Panc1 (cell line): ENCODE results near the gene LRP1B. TPM values are rescaled to one million over a fixed set of nuclear protein-coding genes. Genes with fewer than 3 reads are reported as not detected.

Source experiments
- ATAC-seq: fragments of 200-7000 bp; cut with Tn5 transposase; 2 replicates; pipeline ENCODE4 v1.9.1; 2020; ENCODE audit warnings: mild to moderate bottlenecking, moderate library complexity
- BruUV-seq: library from RNA; stranded (reverse); fragments of 400-500 nt; replicated peaks from 2 replicates; lab custom pipeline; 2021; lab: Mats Ljungman, UMichigan
- CTCF ChIA-PET: fragments of 300-600 bp; sonication (Branson Sonifier 250); formaldehyde crosslinking; loops from one replicate; lab custom pipeline; 2022; ENCODE audit warnings: antibody characterized with exemption; lab: Charles Lee
- POLR2A ChIA-PET: fragments of 300-600 bp; sonication (Branson Sonifier 250); formaldehyde crosslinking; loops from one replicate; lab custom pipeline; 2022; ENCODE audit warnings: antibody characterized with exemption; lab: Charles Lee
- DNase-seq: peaks from one replicate; pipeline ENCODE4 v3.0.0-alpha.2; 2010; ENCODE audit warnings: low read depth, low spot score
- H3K27ac ChIP-seq: 2 replicates; pipeline ENCODE4 v1.5.1; 2011; ENCODE audit warnings: mild to moderate bottlenecking, low read length, inconsistent platforms
- H3K27me3 ChIP-seq: fragments of 200-500 bp; sonication (Bioruptor generic); 2 replicates; pipeline ENCODE4 v1.6.0; 2014; ENCODE audit warnings: low read length, inconsistent platforms; ENCODE audit not compliant: control insufficient read depth, insufficient read depth
- H3K36me3 ChIP-seq: fragments of 200-500 bp; sonication (Bioruptor generic); 2 replicates; pipeline ENCODE4 v1.5.1; 2014; ENCODE audit warnings: inconsistent platforms, mild to moderate bottlenecking, low read length, moderate library complexity; ENCODE audit not compliant: control insufficient read depth, insufficient read depth
- H3K4me1 ChIP-seq: 2 replicates; pipeline ENCODE4 v1.5.1; 2011; ENCODE audit warnings: inconsistent platforms, mild to moderate bottlenecking, low read length, moderate library complexity; ENCODE audit not compliant: control insufficient read depth, insufficient read depth
- H3K4me3 ChIP-seq, 2 experiments: 2 replicates each; pipeline ENCODE4 v1.5.1; 2011 to 2012; ENCODE audit warnings: low read depth in 2 of 2, low read length in 2 of 2, mild to moderate bottlenecking in 2 of 2, inconsistent platforms in 1 of 2, moderate library complexity in 1 of 2
- H3K9me3 ChIP-seq: fragments of 200-500 bp; sonication (Bioruptor generic); 2 replicates; pipeline ENCODE4 v1.5.1; 2014; ENCODE audit warnings: low read depth, mild to moderate bottlenecking, inconsistent platforms, low read length, moderate library complexity; ENCODE audit not compliant: control insufficient read depth, insufficient read depth
- POLR2AphosphoS5 ChIP-seq: IDR thresholded peaks from 2 replicates; pipeline ENCODE4 v1.6.1; 2012; ENCODE audit warnings: mild to moderate bottlenecking, low read depth, low read length, moderate library complexity
- SIN3A ChIP-seq: IDR thresholded peaks from 2 replicates; pipeline ENCODE4 v1.6.1; 2012; ENCODE audit warnings: low read depth, mild to moderate bottlenecking, low read length, moderate library complexity, borderline replicate concordance; ENCODE audit not compliant: insufficient read depth
- TCF7L2 ChIP-seq: IDR thresholded peaks from 2 replicates; pipeline ENCODE4 v1.6.1; 2011; ENCODE audit warnings: mild to moderate bottlenecking, low read depth, low read length, inconsistent platforms
- in situ Hi-C: cut with HindIII; loops from 2 replicates; pipeline ENCODE4 v1.10.0; 2016; ENCODE audit warnings: low sequenced_read_pairs, low pct_unique_long_range_greater_than_20kb
- intact Hi-C: fragments of 100-400 bp; cut with micrococcal nuclease; formaldehyde crosslinking; loops from one replicate; pipeline ENCODE4 v1.10.0; 2022; ENCODE audit not compliant: unreplicated experiment
- total RNA-seq: library from RNA; stranded (reverse); gene quantifications from one replicate; pipeline ENCODE4 v1.2.1, GENCODE V29; 2021; ENCODE audit not compliant: unreplicated experiment
- TF ChIP-seq, protein P1 (sequence below): fragments of 450-650 bp; IDR thresholded peaks from 2 replicates; pipeline ENCODE4 v1.5.1; 2017; ENCODE audit warnings: mild to moderate bottlenecking
- TF ChIP-seq, protein P2 (sequence below), 2 experiments: IDR thresholded peaks; 2 replicates each; pipeline ENCODE4 v1.6.1; 2011 to 2012; ENCODE audit warnings: low read depth in 2 of 2, control low read depth in 1 of 2, low read length in 1 of 2, mild to moderate bottlenecking in 1 of 2, moderate library complexity in 1 of 2; ENCODE audit not compliant: insufficient read depth in 1 of 2

The LRP1B gene
- total RNA-seq, 1 experiment from 2014 or later = 0.54 TPM

DNA sequence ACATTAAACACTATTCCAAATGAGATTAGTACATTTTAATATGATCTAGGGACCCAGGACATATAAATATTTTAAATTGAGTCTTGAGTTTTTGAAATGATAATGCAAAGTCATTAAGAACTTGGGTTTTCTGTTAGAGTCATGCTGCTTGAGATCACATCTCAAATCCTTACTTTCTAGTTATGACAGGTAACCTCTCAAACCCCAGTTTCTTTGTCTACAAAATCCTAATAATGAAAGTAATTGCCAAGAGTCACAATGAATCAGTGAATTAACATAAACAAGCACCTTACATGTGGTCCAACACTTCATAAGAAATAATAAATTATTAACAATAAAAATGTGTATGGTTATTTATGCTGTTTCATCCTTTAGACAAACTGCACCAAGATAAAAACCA lies 607.6 kb downstream of the LRP1B start:
- H3K9me3 ChIP-seq = no peaks in the 10 kb centered on the region
- intact Hi-C loops (no loop called here), in situ Hi-C loops (no loop called here)
- no peak for ATAC-seq
- no peak overlapping the region for H3K27ac ChIP-seq
- no peak for DNase-seq
- TF ChIP-seq, protein P1, sequence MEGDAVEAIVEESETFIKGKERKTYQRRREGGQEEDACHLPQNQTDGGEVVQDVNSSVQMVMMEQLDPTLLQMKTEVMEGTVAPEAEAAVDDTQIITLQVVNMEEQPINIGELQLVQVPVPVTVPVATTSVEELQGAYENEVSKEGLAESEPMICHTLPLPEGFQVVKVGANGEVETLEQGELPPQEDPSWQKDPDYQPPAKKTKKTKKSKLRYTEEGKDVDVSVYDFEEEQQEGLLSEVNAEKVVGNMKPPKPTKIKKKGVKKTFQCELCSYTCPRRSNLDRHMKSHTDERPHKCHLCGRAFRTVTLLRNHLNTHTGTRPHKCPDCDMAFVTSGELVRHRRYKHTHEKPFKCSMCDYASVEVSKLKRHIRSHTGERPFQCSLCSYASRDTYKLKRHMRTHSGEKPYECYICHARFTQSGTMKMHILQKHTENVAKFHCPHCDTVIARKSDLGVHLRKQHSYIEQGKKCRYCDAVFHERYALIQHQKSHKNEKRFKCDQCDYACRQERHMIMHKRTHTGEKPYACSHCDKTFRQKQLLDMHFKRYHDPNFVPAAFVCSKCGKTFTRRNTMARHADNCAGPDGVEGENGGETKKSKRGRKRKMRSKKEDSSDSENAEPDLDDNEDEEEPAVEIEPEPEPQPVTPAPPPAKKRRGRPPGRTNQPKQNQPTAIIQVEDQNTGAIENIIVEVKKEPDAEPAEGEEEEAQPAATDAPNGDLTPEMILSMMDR = no peak
- no peak for TF ChIP-seq POLR2AphosphoS5
- TF ChIP-seq SIN3A = no peak
- TF ChIP-seq TCF7L2 = no peak
- TF ChIP-seq, protein P2, sequence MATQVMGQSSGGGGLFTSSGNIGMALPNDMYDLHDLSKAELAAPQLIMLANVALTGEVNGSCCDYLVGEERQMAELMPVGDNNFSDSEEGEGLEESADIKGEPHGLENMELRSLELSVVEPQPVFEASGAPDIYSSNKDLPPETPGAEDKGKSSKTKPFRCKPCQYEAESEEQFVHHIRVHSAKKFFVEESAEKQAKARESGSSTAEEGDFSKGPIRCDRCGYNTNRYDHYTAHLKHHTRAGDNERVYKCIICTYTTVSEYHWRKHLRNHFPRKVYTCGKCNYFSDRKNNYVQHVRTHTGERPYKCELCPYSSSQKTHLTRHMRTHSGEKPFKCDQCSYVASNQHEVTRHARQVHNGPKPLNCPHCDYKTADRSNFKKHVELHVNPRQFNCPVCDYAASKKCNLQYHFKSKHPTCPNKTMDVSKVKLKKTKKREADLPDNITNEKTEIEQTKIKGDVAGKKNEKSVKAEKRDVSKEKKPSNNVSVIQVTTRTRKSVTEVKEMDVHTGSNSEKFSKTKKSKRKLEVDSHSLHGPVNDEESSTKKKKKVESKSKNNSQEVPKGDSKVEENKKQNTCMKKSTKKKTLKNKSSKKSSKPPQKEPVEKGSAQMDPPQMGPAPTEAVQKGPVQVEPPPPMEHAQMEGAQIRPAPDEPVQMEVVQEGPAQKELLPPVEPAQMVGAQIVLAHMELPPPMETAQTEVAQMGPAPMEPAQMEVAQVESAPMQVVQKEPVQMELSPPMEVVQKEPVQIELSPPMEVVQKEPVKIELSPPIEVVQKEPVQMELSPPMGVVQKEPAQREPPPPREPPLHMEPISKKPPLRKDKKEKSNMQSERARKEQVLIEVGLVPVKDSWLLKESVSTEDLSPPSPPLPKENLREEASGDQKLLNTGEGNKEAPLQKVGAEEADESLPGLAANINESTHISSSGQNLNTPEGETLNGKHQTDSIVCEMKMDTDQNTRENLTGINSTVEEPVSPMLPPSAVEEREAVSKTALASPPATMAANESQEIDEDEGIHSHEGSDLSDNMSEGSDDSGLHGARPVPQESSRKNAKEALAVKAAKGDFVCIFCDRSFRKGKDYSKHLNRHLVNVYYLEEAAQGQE (IDR thresholded peaks at IDR 0.05; ENCODE audit: insufficient read depth in 1 of 2, low read depth in 2 of 2, low read length in 1 of 2) = no peak
- no peaks in the 10 kb centered on the region for H3K4me1 ChIP-seq
- ChIA-PET CTCF (no interaction called here), POLR2A (no interaction called here)
- no peaks in the 10 kb centered on the region for H3K27me3 ChIP-seq
- H3K36me3 ChIP-seq = no peaks in the 10 kb centered on the region; the same call in 1 of the 2 replicates
- no TSS peak for BruUV-seq
- H3K4me3 ChIP-seq = no peak overlapping the region

DNA sequence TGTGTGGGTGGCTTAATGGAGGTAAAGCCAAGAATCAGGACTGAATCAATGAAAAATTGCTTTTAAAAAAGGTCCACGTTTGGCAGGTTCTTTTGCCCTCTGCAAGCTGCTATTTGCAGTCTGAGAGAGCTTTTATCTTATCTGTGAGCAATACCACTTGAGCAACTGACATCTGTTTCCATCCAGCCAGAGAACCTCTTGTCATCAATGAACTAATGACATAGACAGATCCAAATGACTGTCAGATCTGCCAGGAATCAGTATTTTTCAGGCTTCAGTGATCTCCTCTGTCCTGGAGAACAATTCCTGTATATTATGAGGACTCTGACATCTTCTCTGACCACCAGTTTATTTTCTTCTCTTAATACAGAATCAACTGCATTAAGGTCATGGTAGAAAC lies 608.1 kb downstream of the LRP1B start:
- ChIA-PET CTCF (no interaction called here), POLR2A (no interaction called here)
- Histone ChIP-seq H3K4me3 (no peak overlapping the region), H3K27ac (no peak overlapping the region), H3K9me3 (no peaks in the 10 kb centered on the region), H3K36me3 (no peaks in the 10 kb centered on the region; the same call in 1 of the 2 replicates), H3K4me1 (no peaks in the 10 kb centered on the region), H3K27me3 (no peaks in the 10 kb centered on the region)
- no peak for ATAC-seq
- TF ChIP-seq, protein P2 (IDR thresholded peaks at IDR 0.05; ENCODE audit: insufficient read depth in 1 of 2, low read depth in 2 of 2, low read length in 1 of 2) = no peak
- TF ChIP-seq POLR2AphosphoS5 (no peak), TCF7L2 (no peak), SIN3A (no peak)
- TF ChIP-seq, protein P1 = no peak
- in situ Hi-C loops = no loop called here
- intact Hi-C loops = no loop called here
- no peak for DNase-seq
- no TSS peak for BruUV-seq
